ENCODE measurements around the gene MC3R.
A peak's percentile ranks its signal among the peaks of the same experiment; 100 is the strongest.
"Not testable (repeated sequence)": the region's sequence is repeated elsewhere in the genome, so short reads cannot be mapped to it uniquely, and the experiment has no call there.

The MC3R gene

GRCh38 chr20:56247954-56248782, at the start of gene MC3R:
Gene MC3R, plus strand, starts transcription at chr20:56248732. Its CDS starts 112 bp downstream, at chr20:56248844.
- DNase-seq = peak; percentile 42 to 58

- DNase-seq = no peak
These were observed 48.1 kb upstream of the MC3R start for GRCh38 chr20:56200456-56200855.

GRCh38 chr20:56202493-56203077, 45.9 kb upstream of the MC3R start:
- DNase-seq = no peak

- no peak for DNase-seq
These were observed 44.3 kb upstream of the MC3R start for GRCh38 chr20:56204206-56204605.

- DNase-seq = no peak
These were observed 43.2 kb upstream of the MC3R start for GRCh38 chr20:56205346-56205745.

- DNase-seq = no peak
These were observed 40.9 kb upstream of the MC3R start for GRCh38 chr20:56207656-56208055.

GRCh38 chr20:56208121-56208520, 40.4 kb upstream of the MC3R start:
- no peak for DNase-seq

- DNase-seq = no peak
These were observed 37.5 kb upstream of the MC3R start for GRCh38 chr20:56211051-56211450.

- DNase-seq = no peak
These were observed 36.4 kb upstream of the MC3R start for GRCh38 chr20:56212091-56212490.

- DNase-seq = no peak
These were observed 35.2 kb upstream of the MC3R start for GRCh38 chr20:56213321-56213720.

- DNase-seq = no peak
These were observed 33.4 kb upstream of the MC3R start for GRCh38 chr20:56215115-56215514.

GRCh38 chr20:56217829-56218228, 30.7 kb upstream of the MC3R start:
- DNase-seq = no peak

GRCh38 chr20:56221186-56221585, 27.3 kb upstream of the MC3R start:
- not testable (repeated sequence) for DNase-seq

- DNase-seq = no peak
These were observed 26.3 kb upstream of the MC3R start for GRCh38 chr20:56222201-56222600.

GRCh38 chr20:56222945-56223344, 25.6 kb upstream of the MC3R start:
- no peak for DNase-seq

- no peak for DNase-seq
These were observed 25.2 kb upstream of the MC3R start for GRCh38 chr20:56223352-56223751.

GRCh38 chr20:56228021-56228420, 20.5 kb upstream of the MC3R start:
- no peak for DNase-seq

- no peak for DNase-seq
These were observed 18.7 kb upstream of the MC3R start for GRCh38 chr20:56229812-56230211.

- no peak for DNase-seq
These were observed 14.4 kb upstream of the MC3R start for GRCh38 chr20:56234110-56234509.

GRCh38 chr20:56237335-56237734, 11.2 kb upstream of the MC3R start:
- no peak for DNase-seq

GRCh38 chr20:56244259-56244658, 4.3 kb upstream of the MC3R start:
- no peak for DNase-seq

- no peak for DNase-seq
These were observed 2.8 kb upstream of the MC3R start for GRCh38 chr20:56245761-56246160.

- peak; percentile 33 to 52 for DNase-seq
These were observed 868 bp downstream of the MC3R start for GRCh38 chr20:56249244-56249955.

GRCh38 chr20:56249956-56250355, 1.4 kb downstream of the MC3R start:
- DNase-seq = no peak
